H9 (cell line): ENCODE data around the gene CCM2. TPM values are rescaled to one million over a fixed set of nuclear protein-coding genes. Genes with fewer than 3 reads are reported as not detected.

Source experiments
- DNase-seq: peaks from one replicate; pipeline ENCODE4 v3.0.0-alpha.2; 2017
- H2AFZ ChIP-seq: one replicate; pipeline ENCODE4 v1.6.1; 2013; ENCODE audit warnings: mild to moderate bottlenecking, low read length, control low read depth, moderate library complexity
- H2AK5ac ChIP-seq: 2 replicates; pipeline ENCODE4 v1.6.1; 2013; ENCODE audit warnings: low read length, control low read depth, mixed read lengths; ENCODE audit not compliant: insufficient read length
- H2BK120ac ChIP-seq: one replicate; pipeline ENCODE4 v1.6.1; 2013; ENCODE audit warnings: low read depth, mild to moderate bottlenecking, low read length, control low read depth, inconsistent platforms; ENCODE audit not compliant: poor library complexity, severe bottlenecking
- H2BK12ac ChIP-seq: 2 replicates; pipeline ENCODE4 v1.6.1; 2013; ENCODE audit warnings: low read length, control low read depth, mixed read lengths, low read depth; ENCODE audit not compliant: insufficient read length
- H2BK15ac ChIP-seq: 2 replicates; pipeline ENCODE4 v1.6.1; 2013; ENCODE audit warnings: low read depth, low read length, control low read depth
- H2BK20ac ChIP-seq: one replicate; pipeline ENCODE4 v1.6.1; 2013; ENCODE audit warnings: low read depth, mild to moderate bottlenecking, low read length, control low read depth, inconsistent platforms; ENCODE audit not compliant: poor library complexity, severe bottlenecking
- H2BK5ac ChIP-seq: 2 replicates; pipeline ENCODE4 v1.6.1; 2013; ENCODE audit warnings: low read length, control low read depth, mixed read lengths; ENCODE audit not compliant: insufficient read length
- H3K14ac ChIP-seq: 2 replicates; pipeline ENCODE4 v1.6.1; 2013; ENCODE audit warnings: low read length, control low read depth; ENCODE audit not compliant: insufficient read depth
- H3K18ac ChIP-seq: 2 replicates; pipeline ENCODE4 v1.6.1; 2013; ENCODE audit warnings: low read depth, mild to moderate bottlenecking, mixed read lengths, low read length, control low read depth; ENCODE audit not compliant: insufficient read length
- H3K23ac ChIP-seq: 2 replicates; pipeline ENCODE4 v1.6.1; 2013; ENCODE audit warnings: low read length, control low read depth, mixed read lengths, low read depth; ENCODE audit not compliant: insufficient read length
- H3K23me2 ChIP-seq: 2 replicates; pipeline ENCODE4 v1.6.1; 2013; ENCODE audit warnings: low read depth, mild to moderate bottlenecking, mixed read lengths, low read length, control low read depth; ENCODE audit not compliant: insufficient read length, poor library complexity, severe bottlenecking
- H3K27ac ChIP-seq: 2 replicates; pipeline ENCODE4 v1.5.1; 2013; ENCODE audit warnings: low read length, control low read depth, mixed read lengths, low read depth; ENCODE audit not compliant: insufficient read length
- H3K27me3 ChIP-seq: 2 replicates; pipeline ENCODE4 v1.6.1; 2013; ENCODE audit warnings: low read length, control low read depth, inconsistent platforms; ENCODE audit not compliant: insufficient read depth
- H3K4ac ChIP-seq: 2 replicates; pipeline ENCODE4 v1.6.1; 2013; ENCODE audit warnings: low read depth, mild to moderate bottlenecking, control low read depth, inconsistent platforms, low read length, moderate library complexity
- H3K4me1 ChIP-seq: 2 replicates; pipeline ENCODE4 v1.6.1; 2013; ENCODE audit warnings: low read length, control low read depth, inconsistent platforms; ENCODE audit not compliant: insufficient read depth
- H3K4me2 ChIP-seq: 2 replicates; pipeline ENCODE4 v1.6.1; 2013; ENCODE audit warnings: low read length, control low read depth, mixed read lengths; ENCODE audit not compliant: insufficient read length, insufficient read depth
- H3K56ac ChIP-seq: 2 replicates; pipeline ENCODE4 v1.6.1; 2013; ENCODE audit warnings: low read depth, mild to moderate bottlenecking, mixed read lengths, low read length, control low read depth; ENCODE audit not compliant: insufficient read length
- H3K79me1 ChIP-seq: 2 replicates; pipeline ENCODE4 v1.6.1; 2013; ENCODE audit warnings: low read depth, mild to moderate bottlenecking, moderate library complexity, low read length, control low read depth, inconsistent platforms; ENCODE audit not compliant: insufficient read depth, poor library complexity, severe bottlenecking
- H3K79me2 ChIP-seq: 2 replicates; pipeline ENCODE4 v1.6.1; 2013; ENCODE audit warnings: low read length, control low read depth, inconsistent platforms; ENCODE audit not compliant: insufficient read depth
- H3K9ac ChIP-seq: 2 replicates; pipeline ENCODE4 v1.6.1; 2013; ENCODE audit warnings: low read length, control low read depth, mixed read lengths; ENCODE audit not compliant: insufficient read length; ENCODE audit errors: extremely low read depth
- H3K9me3 ChIP-seq: one replicate; pipeline ENCODE4 v1.6.1; 2013; ENCODE audit warnings: low read depth, low read length, inconsistent platforms; ENCODE audit not compliant: control insufficient read depth
- H3T11ph ChIP-seq: one replicate; pipeline ENCODE4 v1.6.1; 2013; ENCODE audit warnings: mild to moderate bottlenecking, low read length, control low read depth, inconsistent platforms
- H4K20me1 ChIP-seq: one replicate; pipeline ENCODE4 v1.6.1; 2013; ENCODE audit not compliant: control insufficient read depth, insufficient read length, insufficient read depth
- H4K5ac ChIP-seq: 2 replicates; pipeline ENCODE4 v1.6.1; 2013; ENCODE audit warnings: low read depth, mild to moderate bottlenecking, mixed read lengths, low read length, control low read depth; ENCODE audit not compliant: insufficient read length
- H4K8ac ChIP-seq: replicated peaks from 2 replicates; pipeline ENCODE4 v1.6.1; 2013; ENCODE audit warnings: low read length, control low read depth, mixed read lengths, low read depth; ENCODE audit not compliant: insufficient read length
- H4K91ac ChIP-seq: 2 replicates; pipeline ENCODE4 v1.6.1; 2013; ENCODE audit warnings: low read depth, mild to moderate bottlenecking, moderate library complexity, mixed read lengths, low read length, control low read depth; ENCODE audit not compliant: insufficient read length
- H3K27ac Mint-ChIP-seq, 3 experiments: 2 replicates in 2 of 3; 3 replicates in 1 of 3; pipeline ENCODE4 v1.8.0; 2020 to 2021; ENCODE audit warnings: mixed read lengths in 3 of 3, mild to moderate bottlenecking in 1 of 3, moderate library complexity in 1 of 3
- H3K27me3 Mint-ChIP-seq: 2 replicates; pipeline ENCODE4 v1.8.0; 2021; ENCODE audit warnings: low read depth, mild to moderate bottlenecking, moderate library complexity, mixed read lengths
- H3K36me3 Mint-ChIP-seq, 3 experiments: 2 replicates in 2 of 3; 3 replicates in 1 of 3; pipeline ENCODE4 v1.8.0; 2020 to 2021; ENCODE audit warnings: low read depth in 3 of 3, mixed read lengths in 3 of 3; ENCODE audit not compliant: insufficient read depth in 1 of 3
- H3K4me1 Mint-ChIP-seq, 2 experiments: 2 replicates each; pipeline ENCODE4 v1.8.0; 2020; ENCODE audit warnings: mixed read lengths in 2 of 2
- H3K4me3 Mint-ChIP-seq, 2 experiments: 2 replicates in 1 of 2; 3 replicates in 1 of 2; pipeline ENCODE4 v1.8.0; 2020 to 2021; ENCODE audit warnings: mild to moderate bottlenecking in 2 of 2, mixed read lengths in 2 of 2, moderate library complexity in 1 of 2
- H3K9me3 Mint-ChIP-seq, 2 experiments: 2 replicates in 1 of 2; 3 replicates in 1 of 2; pipeline ENCODE4 v1.8.0; 2020; ENCODE audit warnings: mild to moderate bottlenecking in 2 of 2, mixed read lengths in 2 of 2, moderate library complexity in 1 of 2
- CTCF ChIP-seq: fragments of 200-600 bp; sonication (generic); conservative IDR thresholded peaks from 3 replicates; pipeline ENCODE4 v1.8.0; 2021; ENCODE audit warnings: antibody characterized with exemption, mild to moderate bottlenecking
- WGBS: extraction: QIAGEN DNeasy Blood & Tissue Kit; methylation state at CpG from one replicate; pipeline ENCODE4 v1.1.7; 2013; ENCODE audit warnings: missing lambda C conversion rate, low lambda C conversion rate, mixed read lengths; ENCODE audit not compliant: insufficient read length; ENCODE audit errors: extremely low coverage; 5-methylcytosine and 5-hydroxymethylcytosine counted together
- total RNA-seq: library from RNA; stranded (reverse); gene quantifications from 2 replicates; pipeline ENCODE4 v1.2.1, GENCODE V29; 2021

Gene CCM2
- total RNA-seq, 1 experiment from 2014 or later, result 30.4 TPM

GRCh38 chr7:45055594-45056219 lies 55.7 kb downstream of the CCM2 start:
- H3K36me3 Mint-ChIP-seq, result no peaks in the 10 kb centered on the region; a peak in 1 of 7 replicates

More at GRCh38 chr7:45055594-45056219, 55.7 kb downstream of the CCM2 start:
- no peak overlapping the region for H2AFZ ChIP-seq
- H4K8ac ChIP-seq, result no peak overlapping the region
- Mint-ChIP-seq H3K4me1 (no peaks in the 10 kb centered on the region), H3K27ac (no peak overlapping the region; a peak in 1 of 7 replicates), H3K4me3 (no peak overlapping the region), H3K9me3 (no peaks in the 10 kb centered on the region), H3K27me3 (no peaks in the 10 kb centered on the region)
- H3K23me2 ChIP-seq, result no peaks in the 10 kb centered on the region
- H3K27me3 ChIP-seq, result no peaks in the 10 kb centered on the region
- H3K18ac ChIP-seq, result no peak overlapping the region
- no peak overlapping the region for H3K9ac ChIP-seq
- TF ChIP-seq CTCF, result no peak
- H3K4ac ChIP-seq, result no peak overlapping the region
- H3K4me2 ChIP-seq, result no peak overlapping the region
- no peak overlapping the region for H3K56ac ChIP-seq
- H4K20me1 ChIP-seq, result no peaks in the 10 kb centered on the region
- H4K5ac ChIP-seq, result no peak overlapping the region
- DNase-seq, result no peak
- no peak overlapping the region for H2BK12ac ChIP-seq
- H4K91ac ChIP-seq, result no peak overlapping the region
- no peaks in the 10 kb centered on the region for H3K79me1 ChIP-seq
- no peaks in the 10 kb centered on the region for H3K9me3 ChIP-seq
- no peak overlapping the region for H2BK5ac ChIP-seq
- no peak overlapping the region for H2AK5ac ChIP-seq
- no peaks in the 10 kb centered on the region for H3K4me1 ChIP-seq
- H3K14ac ChIP-seq, result no peak overlapping the region
- H3K79me2 ChIP-seq, result peaks cover 1% of the 10 kb centered on the region; the same call in 1 of the 2 replicates
- H3T11ph ChIP-seq, result no peak overlapping the region
- WGBS, result no CpG with 5 or more reads among the region's 5 CpGs
- H2BK120ac ChIP-seq, result no peak overlapping the region
- H3K23ac ChIP-seq, result no peak overlapping the region
- no peak overlapping the region for H2BK20ac ChIP-seq
- no peak overlapping the region for H2BK15ac ChIP-seq
- H3K27ac ChIP-seq, result no peak overlapping the region
